Globus pallidus (tissue), 1 donor: ENCODE data around the gene RIT2.
A peak's percentile ranks its signal among the peaks of the same experiment; 100 is the strongest.

Experiments used
- DNase-seq: peaks from one replicate; pipeline ENCODE4 v3.0.0-alpha.2; 2015; ENCODE audit warnings: low spot score

Gene RIT2

DNA sequence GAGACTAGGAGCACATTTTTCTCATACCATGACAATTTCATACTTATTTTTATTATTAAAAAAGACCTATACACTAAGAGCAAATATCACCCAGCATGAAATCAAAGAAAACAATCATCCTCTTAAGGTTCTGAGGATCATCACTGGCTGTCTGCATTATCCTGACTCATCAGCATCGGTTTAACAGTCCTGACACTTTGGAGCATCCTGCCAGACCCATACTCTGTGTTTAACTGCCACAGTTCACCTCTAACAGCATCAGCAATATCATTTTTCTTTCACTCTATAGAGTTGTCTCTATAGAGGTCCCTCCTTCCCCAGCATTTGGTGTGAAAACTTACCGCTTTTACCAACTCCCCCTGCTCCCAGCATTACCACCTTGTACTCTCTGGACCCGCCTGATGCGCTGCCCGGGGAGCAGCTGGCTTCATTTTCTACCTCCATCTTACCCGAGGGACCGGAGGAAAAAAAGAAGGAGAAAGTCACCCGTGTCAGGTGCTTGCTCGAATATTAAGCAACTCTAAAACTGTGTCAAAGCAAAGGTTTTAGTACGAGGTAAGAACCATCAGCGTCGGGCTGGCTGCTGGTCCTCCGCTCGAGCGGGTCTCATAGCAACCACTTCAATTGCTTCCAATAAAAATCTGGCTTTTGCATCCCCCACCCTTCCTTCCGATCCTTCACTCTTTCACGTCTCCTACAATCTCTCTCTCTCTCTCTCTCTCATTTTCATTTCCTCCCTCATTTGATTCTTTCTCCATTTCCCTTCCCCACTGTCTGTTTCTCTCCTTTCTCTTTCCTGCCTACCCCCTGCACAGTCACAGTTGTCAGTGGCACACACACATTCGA lies at the start of gene RIT2:
Gene RIT2 (minus strand): TSS at position 610 of the 846 bp plus-strand sequence.
- DNase-seq = no peak

DNA sequence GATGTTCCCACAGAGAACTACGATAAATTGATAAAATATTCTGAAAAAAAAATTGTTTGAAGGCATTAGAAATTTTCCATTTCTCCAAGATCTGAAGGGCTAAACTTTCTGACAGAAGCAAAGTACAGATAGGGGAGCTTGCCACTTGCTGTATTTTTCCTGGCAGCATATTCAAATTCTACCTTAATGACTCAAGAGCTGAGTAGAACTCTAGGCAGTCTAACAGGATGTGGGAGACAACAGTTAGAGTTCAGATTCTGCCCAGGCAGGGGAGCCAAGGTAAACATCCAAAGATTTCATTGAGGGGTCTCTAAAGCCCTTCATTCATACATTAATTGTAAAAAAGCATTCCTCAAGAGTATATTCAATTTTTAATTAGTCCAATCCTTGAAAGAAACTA lies 46.0 kb upstream of the RIT2 start:
- DNase-seq = no peak

GRCh38 chr18:43160509-43160908 lies 45.0 kb upstream of the RIT2 start:
- DNase-seq = no peak

- DNase-seq = no peak
Observed at GRCh38 chr18:43159926-43160325, 44.4 kb upstream of the RIT2 start.

- DNase-seq = peak; percentile 26
Observed at GRCh38 chr18:43159086-43159770, 43.7 kb upstream of the RIT2 start.

GRCh38 chr18:43158381-43158780 lies 42.9 kb upstream of the RIT2 start:
- no peak for DNase-seq

DNA sequence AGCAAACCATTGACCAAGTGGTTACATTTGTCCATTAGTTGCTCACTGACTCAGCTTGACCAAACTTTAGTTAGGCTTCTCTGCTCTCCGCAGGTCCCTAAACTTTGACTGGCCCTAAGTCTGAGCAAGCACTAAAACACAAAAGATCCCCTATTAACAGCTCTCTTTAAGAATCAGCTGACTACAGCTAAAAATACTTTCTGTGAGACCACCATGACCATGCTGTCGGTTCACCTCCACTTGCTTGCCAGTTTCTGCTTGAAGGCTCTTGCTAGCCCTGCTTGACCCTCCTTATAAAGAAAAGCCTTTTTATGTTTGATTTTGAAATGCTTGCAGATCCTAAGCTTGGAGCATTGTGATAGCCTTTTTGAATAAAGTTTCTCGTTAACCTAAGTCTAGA lies 40.4 kb upstream of the RIT2 start:
- no peak for DNase-seq

- DNase-seq = no peak
Observed at GRCh38 chr18:43148231-43148630, 32.7 kb upstream of the RIT2 start.

DNA sequence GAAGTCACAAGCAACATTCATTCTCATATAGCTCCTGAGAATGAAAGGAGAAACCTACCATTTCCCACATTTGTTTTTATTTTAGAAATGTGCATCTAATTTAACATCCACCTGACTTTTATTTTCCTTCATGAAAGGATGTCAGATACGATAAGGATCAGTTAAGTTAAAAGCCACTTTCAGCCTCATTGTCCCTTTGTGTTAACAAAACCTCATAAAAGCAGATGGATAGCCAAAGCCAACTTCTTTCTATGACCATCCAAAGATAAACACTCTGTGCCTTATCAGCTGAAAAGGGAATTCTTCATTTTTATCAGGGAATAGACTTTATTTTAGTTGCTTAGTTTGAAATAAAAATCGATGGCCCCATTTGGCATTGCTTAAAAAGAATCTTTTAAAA lies 25.7 kb upstream of the RIT2 start:
- no peak for DNase-seq

DNA sequence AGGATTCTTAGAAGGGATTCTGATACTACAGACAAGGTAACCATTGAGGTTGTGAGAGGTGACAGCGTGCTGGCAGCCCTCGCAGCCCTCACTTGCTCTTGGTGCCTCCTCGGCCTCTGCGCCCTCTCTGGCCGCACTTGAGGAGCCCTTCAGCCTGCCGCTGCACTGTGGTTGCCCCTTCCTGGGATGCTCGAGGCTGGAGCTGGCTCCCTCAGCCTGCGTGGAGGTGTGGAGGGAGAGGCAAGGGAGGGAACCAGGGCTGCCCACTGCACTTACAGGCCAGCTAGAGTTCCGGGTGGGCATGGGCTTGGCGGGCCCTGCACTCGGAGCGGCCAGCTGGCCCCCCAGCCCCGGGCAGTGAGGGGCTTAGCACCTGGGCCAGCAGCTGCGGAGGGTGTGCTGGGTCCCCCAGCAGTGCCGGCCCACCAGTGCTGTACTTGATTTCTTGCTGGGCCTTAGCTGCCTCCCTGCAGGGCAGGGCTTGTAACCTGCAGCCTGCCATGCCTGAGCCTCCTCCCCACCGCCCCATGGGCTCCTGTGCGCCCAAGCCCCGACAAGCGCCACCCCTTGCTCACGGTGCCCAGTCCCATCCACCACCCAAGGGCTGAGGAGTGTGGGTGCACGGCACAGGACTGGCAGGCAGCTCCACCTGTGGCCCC lies 23.9 kb upstream of the RIT2 start:
- no peak for DNase-seq

- DNase-seq = no peak
Observed at GRCh38 chr18:43134876-43135275, 19.4 kb upstream of the RIT2 start.

GRCh38 chr18:43130716-43131260 lies 15.3 kb upstream of the RIT2 start:
- DNase-seq = no peak

- no peak for DNase-seq
Observed at GRCh38 chr18:43129946-43130524, 14.6 kb upstream of the RIT2 start.

GRCh38 chr18:43125471-43125870 lies 10.0 kb upstream of the RIT2 start:
- no peak for DNase-seq

DNA sequence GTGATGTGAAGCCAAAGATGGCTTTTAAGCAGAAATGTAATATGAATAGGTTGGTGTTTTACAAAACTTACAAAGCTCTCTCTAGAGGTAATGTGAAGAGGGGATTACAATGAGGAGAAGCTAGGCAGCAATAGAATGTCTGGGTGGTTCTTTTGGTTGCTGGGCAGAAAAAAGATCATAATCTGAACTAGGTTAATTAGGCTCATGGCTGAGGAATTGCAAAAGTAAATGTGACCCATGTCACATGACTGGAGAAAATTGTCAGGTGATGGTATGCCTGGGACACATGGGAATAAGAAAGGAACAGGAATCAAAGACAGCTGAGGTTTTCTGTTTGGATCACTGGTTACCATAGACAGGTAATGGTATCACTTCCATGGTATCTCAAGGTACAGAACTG lies 7.5 kb upstream of the RIT2 start:
- DNase-seq = no peak

DNA sequence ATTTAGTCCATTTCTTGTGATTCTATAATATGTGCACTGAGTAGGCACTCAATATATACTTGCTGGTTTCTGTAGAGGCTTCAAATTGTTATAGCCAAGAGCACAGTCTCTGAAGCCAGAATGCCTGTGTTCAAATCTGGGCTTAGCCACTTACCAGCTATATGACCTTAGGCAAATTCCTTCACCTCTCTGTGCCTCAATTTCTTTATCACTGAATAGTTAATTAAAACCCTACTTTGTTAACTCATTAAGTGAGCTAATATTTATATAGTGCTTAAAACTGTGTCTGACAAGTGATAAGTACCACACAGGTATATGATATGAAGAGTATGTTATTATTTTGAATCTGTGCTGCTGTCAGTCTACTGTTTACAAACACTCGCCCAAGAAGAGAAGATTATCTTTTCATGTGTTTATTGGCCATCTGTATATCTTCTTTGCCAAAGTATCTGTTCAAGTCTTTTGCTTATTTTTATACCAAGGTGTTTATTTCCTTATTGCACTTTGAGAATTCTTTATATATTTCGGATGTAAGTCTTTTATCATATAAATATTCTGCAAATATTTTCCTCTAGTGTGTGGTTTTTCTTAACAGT lies 1.3 kb upstream of the RIT2 start:
- DNase-seq = no peak

GRCh38 chr18:43113220-43113895 lies 2.1 kb downstream of the RIT2 start:
- no peak for DNase-seq

DNA sequence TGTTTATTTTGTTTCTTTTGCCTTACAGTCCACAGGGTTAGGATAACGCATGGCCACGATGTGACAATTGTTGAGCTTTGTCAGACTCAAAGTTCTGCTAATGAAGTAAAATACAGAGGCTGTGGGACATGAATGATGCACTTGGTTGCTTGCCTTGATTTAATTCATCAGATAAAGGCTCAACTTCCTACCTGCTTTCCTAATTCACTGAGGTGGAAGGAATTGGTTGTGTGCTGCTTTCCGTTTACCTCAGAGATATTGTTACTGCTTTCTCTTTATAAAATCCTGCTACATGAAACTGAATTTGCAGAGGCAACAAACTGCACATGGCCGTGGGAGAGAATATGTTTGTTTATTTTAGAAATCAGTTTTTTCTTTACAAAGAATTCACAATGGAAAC lies 6.6 kb downstream of the RIT2 start:
- no peak for DNase-seq

- no peak for DNase-seq
Observed at GRCh38 chr18:43108469-43108868, 7.0 kb downstream of the RIT2 start.

DNA sequence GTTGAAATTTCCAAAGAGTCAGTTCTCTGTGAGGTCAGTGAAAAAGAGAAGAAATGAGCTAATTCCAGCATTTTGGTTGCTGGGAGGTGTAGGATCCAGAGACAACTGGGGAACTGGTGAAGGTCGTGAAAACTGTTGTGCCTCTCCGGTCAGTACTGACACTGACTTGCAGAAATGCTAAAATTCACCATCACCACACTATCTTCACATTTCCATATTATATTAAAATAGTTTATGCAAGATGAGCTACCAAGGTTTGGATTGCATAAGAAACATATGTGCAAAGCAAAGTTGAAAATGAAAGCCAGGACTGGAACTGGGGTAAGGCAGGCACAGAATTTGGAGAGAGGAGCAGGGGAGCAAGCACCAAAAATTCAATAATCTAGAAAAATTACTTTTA lies 21.8 kb downstream of the RIT2 start:
- DNase-seq = no peak

GRCh38 chr18:43092539-43092938 lies 22.9 kb downstream of the RIT2 start:
- DNase-seq = no peak
